Esophagus squamous epithelium (tissue), 4 donors: ENCODE measurements around the gene MYOZ3.

Experiments
- POLR2A ChIP-seq, 4 donors: fragments of 450-650 bp; IDR thresholded peaks; one replicate each; pipeline ENCODE4 v1.6.1; 2017; ENCODE audit warnings: antibody characterized with exemption in 4 of 4, mild to moderate bottlenecking in 4 of 4, moderate library complexity in 3 of 4
- TF ChIP-seq, protein P1 (sequence below), 6 experiments: fragments of 450-650 bp in 4 of 6; fragments of 200-600 bp in 2 of 6; sonication (generic) in 2 of 6; IDR thresholded peaks; one replicate each; pipeline ENCODE4 v1.5.1; 2016 to 2019; ENCODE audit warnings: antibody characterized with exemption in 6 of 6, mild to moderate bottlenecking in 4 of 6, moderate library complexity in 4 of 6

DNA sequence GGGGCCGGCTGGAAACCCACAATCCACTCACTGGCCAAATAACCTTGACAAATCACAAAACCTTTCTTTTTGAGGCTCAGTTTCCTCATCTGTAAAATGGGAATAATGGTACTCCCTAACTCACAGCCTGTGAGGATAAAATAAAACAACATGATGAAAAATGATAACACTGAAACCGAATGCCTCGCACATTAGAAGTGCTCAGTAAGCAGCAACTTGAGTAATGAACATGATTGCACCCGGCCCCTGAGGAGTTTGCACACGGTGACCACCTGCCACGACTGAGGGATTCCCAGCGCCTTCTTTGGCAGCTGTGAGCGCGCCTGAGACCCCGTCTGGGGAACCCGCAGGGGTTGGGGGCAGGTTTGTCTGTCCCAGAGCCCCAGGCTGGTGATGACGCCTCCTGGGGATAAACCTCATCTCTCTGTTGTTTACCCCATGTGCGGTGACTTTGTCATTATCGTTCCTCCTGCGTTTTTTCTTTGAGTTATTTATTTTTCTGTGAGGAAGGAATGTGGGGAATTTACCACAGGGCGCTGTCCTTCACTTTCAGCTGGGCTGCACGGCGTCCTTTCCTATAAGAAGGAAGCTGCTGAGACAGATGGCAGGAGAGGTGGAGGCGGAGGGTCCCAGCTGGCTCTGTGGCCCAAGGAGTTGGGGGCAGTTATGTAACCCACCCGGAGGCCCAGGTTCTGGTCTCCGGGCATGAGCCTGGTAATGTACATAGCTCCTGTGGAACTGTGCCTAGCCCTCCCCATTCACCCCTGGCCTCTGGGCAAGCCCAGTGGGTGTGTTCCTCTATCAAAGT, 23.6 kb upstream of the MYOZ3 start:
- no peak for TF ChIP-seq POLR2A (IDR thresholded peaks at IDR 0.05)
- TF ChIP-seq, protein P1, sequence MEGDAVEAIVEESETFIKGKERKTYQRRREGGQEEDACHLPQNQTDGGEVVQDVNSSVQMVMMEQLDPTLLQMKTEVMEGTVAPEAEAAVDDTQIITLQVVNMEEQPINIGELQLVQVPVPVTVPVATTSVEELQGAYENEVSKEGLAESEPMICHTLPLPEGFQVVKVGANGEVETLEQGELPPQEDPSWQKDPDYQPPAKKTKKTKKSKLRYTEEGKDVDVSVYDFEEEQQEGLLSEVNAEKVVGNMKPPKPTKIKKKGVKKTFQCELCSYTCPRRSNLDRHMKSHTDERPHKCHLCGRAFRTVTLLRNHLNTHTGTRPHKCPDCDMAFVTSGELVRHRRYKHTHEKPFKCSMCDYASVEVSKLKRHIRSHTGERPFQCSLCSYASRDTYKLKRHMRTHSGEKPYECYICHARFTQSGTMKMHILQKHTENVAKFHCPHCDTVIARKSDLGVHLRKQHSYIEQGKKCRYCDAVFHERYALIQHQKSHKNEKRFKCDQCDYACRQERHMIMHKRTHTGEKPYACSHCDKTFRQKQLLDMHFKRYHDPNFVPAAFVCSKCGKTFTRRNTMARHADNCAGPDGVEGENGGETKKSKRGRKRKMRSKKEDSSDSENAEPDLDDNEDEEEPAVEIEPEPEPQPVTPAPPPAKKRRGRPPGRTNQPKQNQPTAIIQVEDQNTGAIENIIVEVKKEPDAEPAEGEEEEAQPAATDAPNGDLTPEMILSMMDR (IDR thresholded peaks at IDR 0.05): no peak
